Lung (tissue), 12 donors: Measurements from ENCODE around the gene MPND. TPM values are rescaled to one million over a fixed set of nuclear protein-coding genes. Genes with fewer than 3 reads are reported as not detected.
A peak's percentile ranks its signal among the peaks of the same experiment; 100 is the strongest.

Source experiments
- ATAC-seq: fragments of 200-7000 bp; cut with Tn5 transposase; one replicate; pipeline ENCODE4 v1.9.1; 2020; ENCODE audit warnings: moderate number of reproducible peaks; ENCODE audit not compliant: insufficient read depth, low FRiP score
- DNase-seq, 3 donors: peaks; one replicate each; pipeline ENCODE4 v3.0.0-alpha.2; 2013 to 2017
- H3K27ac ChIP-seq, 2 donors: one replicate each; pipeline ENCODE4 v1.5.1; 2013; ENCODE audit warnings: mild to moderate bottlenecking in 2 of 2, moderate library complexity in 2 of 2, control low read depth in 1 of 2, inconsistent platforms in 1 of 2, low read depth in 1 of 2, low read length in 1 of 2
- H3K27me3 ChIP-seq, 3 donors: one replicate each; pipeline ENCODE4 v1.5.1; 2013; ENCODE audit warnings: low read length in 2 of 3; ENCODE audit not compliant: control insufficient read depth in 3 of 3, insufficient read depth in 3 of 3
- H3K36me3 ChIP-seq, 4 donors: one replicate each; pipeline ENCODE4 v1.5.1; 2013; ENCODE audit warnings: low read length in 4 of 4, mild to moderate bottlenecking in 1 of 4, moderate library complexity in 1 of 4; ENCODE audit not compliant: control insufficient read depth in 4 of 4, insufficient read depth in 4 of 4
- H3K4me1 ChIP-seq, 5 donors: one replicate each; pipeline ENCODE4 v1.5.1; 2013; ENCODE audit warnings: low read length in 5 of 5, mild to moderate bottlenecking in 2 of 5, moderate library complexity in 1 of 5; ENCODE audit not compliant: control insufficient read depth in 5 of 5, insufficient read depth in 5 of 5
- H3K4me3 ChIP-seq: one replicate; pipeline ENCODE4 v1.5.1; 2013; ENCODE audit warnings: mild to moderate bottlenecking, control low read depth, moderate library complexity
- H3K9ac ChIP-seq, 2 donors: one replicate each; pipeline ENCODE4 v1.5.1; 2013; ENCODE audit warnings: low read length in 2 of 2, control low read depth in 1 of 2; ENCODE audit not compliant: insufficient read depth in 1 of 2
- H3K9me3 ChIP-seq, 4 donors: one replicate each; pipeline ENCODE4 v1.5.1; 2013; ENCODE audit warnings: low read length in 3 of 4, mild to moderate bottlenecking in 1 of 4, moderate library complexity in 1 of 4; ENCODE audit not compliant: control insufficient read depth in 4 of 4, insufficient read depth in 3 of 4
- CTCF ChIP-seq: IDR thresholded peaks from 2 replicates; pipeline ENCODE4 v1.5.1; 2012; ENCODE audit warnings: mild to moderate bottlenecking; ENCODE audit errors: control extremely low read depth, extremely low read depth
- WGBS, 2 donors: extraction: QIAGEN DNeasy Blood & Tissue Kit; methylation state at CpG; one replicate each; pipeline ENCODE4 v1.1.7; 2013; 5-methylcytosine and 5-hydroxymethylcytosine counted together
- polyA plus RNA-seq, 2 donors: library from polyadenylated mRNA; stranded (reverse); fragments of 200-250 nt; gene quantifications; one replicate each; pipeline ENCODE4 v1.2.1, GENCODE V29; 2013
- total RNA-seq, 2 donors: library from RNA; depleted of rRNA in 1 of 2; stranded (reverse); fragments of >200 nt in 1 of 2; gene quantifications; one replicate each; pipeline ENCODE4 v1.2.1, GENCODE V29; 2014 to 2021
- donor health status: control.
- donor health status: control.
- donor health status: Bipolar disorder and iron deficiency.
- donor health status: healthy.
- donor health status: DM: yes; HTN: yes; CAD: no.

The MPND gene
- total and polyA plus RNA-seq, 4 donors = 9.1 to 32.3 (median 24.6) TPM

- ATAC-seq (no peak), DNase-seq (peak; percentile 69 to 81 (median 71))
- Histone ChIP-seq H3K9ac (peak overlapping the region in 1 of 2 donors; percentile 63), H3K9me3 (no peaks in the 10 kb centered on the region), H3K27me3 (no peaks in the 10 kb centered on the region), H3K27ac (peak overlapping the region in 1 of 2 donors; percentile 78), H3K36me3 (peaks cover 0 to 16% (median 4%) of the 10 kb centered on the region in 4 donors), H3K4me3 (no peak overlapping the region), H3K4me1 (peaks cover 13 to 66% (median 42%) of the 10 kb centered on the region in 5 donors)
- TF ChIP-seq CTCF = no peak
- 62 to 87% methylated on average over 20 of the region's 20 CpGs for WGBS, 2 donors
These were observed 48.5 kb downstream of the MPND start for GRCh38 chr19:4391701-4392483.

GRCh38 chr19:4393947-4394590 is 50.7 kb downstream of the MPND start:
- H3K27ac ChIP-seq = peak overlapping the region in 1 of 2 donors; percentile 5

GRCh38 chr19:4396949-4397783 is 53.8 kb downstream of the MPND start:
- Histone ChIP-seq H3K4me3 (peak overlapping the region; percentile 6), H3K27ac (peak overlapping the region in 1 of 2 donors; percentile 75), H3K9ac (peak overlapping the region in 1 of 2 donors; percentile 58), H3K27me3 (no peaks in the 10 kb centered on the region), H3K36me3 (peaks cover 0 to 15% (median 10%) of the 10 kb centered on the region in 4 donors), H3K4me1 (peaks cover 3 to 54% (median 23%) of the 10 kb centered on the region in 5 donors), H3K9me3 (no peaks in the 10 kb centered on the region)
- peak in 2 of 3 donors; percentile 60 to 69 for DNase-seq
- WGBS, 2 donors = 77 to 85% methylated on average over 15 of the region's 15 CpGs
- ATAC-seq = no peak
- TF ChIP-seq CTCF = no peak

More at GRCh38 chr19:4393947-4394590, 50.7 kb downstream of the MPND start:
- Histone ChIP-seq H3K4me1 (peaks cover 13 to 72% (median 43%) of the 10 kb centered on the region in 5 donors), H3K9ac (peak overlapping the region in 1 of 2 donors; percentile 66), H3K36me3 (peaks cover 0 to 16% (median 10%) of the 10 kb centered on the region in 4 donors), H3K9me3 (no peaks in the 10 kb centered on the region), H3K27me3 (no peaks in the 10 kb centered on the region), H3K4me3 (no peak overlapping the region)
- peak; percentile 59 to 79 (median 78) for DNase-seq
- WGBS, 2 donors = 72 to 74% methylated on average over 8 of the region's 8 CpGs
- TF ChIP-seq CTCF = no peak
- ATAC-seq = no peak
